Right ventricle myocardium superior (tissue), 1 donor: ENCODE results near the gene COX7A2L. TPM values are rescaled to one million over a fixed set of nuclear protein-coding genes. Genes with fewer than 3 reads are reported as not detected.

ENCODE experiments used
- ATAC-seq: fragments of 200-7000 bp; cut with Tn5 transposase; one replicate; pipeline ENCODE4 v1.9.1; 2020; ENCODE audit warnings: mild to moderate bottlenecking; ENCODE audit not compliant: poor library complexity
- DNase-seq: peaks from one replicate; pipeline ENCODE4 v3.0.0-alpha.2; 2020
- intact Hi-C: fragments of 100-400 bp; cut with DNase I; formaldehyde crosslinking; loops from one replicate; pipeline ENCODE4 v1.11.2; 2022
- total RNA-seq: library from RNA; stranded (reverse); fragmentation: NEBNext Ultra II Directional; extraction: Animal tissue kit (Norgen Biotek cat#: 25700); gene quantifications from one replicate; pipeline ENCODE4 v1.2.1, GENCODE V29; 2021
- donor health status: DM: no; HTN: yes; CAD: no; lungs with severe emphysema.

COX7A2L gene
- total RNA-seq, 1 donor from 2014 or later = 90.1 TPM

GRCh38 chr2:42328923-42329322 is 32.1 kb downstream of the COX7A2L start:
- intact Hi-C loops = no loop called here
- ATAC-seq (no peak), DNase-seq (no peak)

- intact Hi-C loops = no loop called here
- ATAC-seq (no peak), DNase-seq (no peak)
Observed at GRCh38 chr2:42328148-42328833, 32.7 kb downstream of the COX7A2L start.

DNA sequence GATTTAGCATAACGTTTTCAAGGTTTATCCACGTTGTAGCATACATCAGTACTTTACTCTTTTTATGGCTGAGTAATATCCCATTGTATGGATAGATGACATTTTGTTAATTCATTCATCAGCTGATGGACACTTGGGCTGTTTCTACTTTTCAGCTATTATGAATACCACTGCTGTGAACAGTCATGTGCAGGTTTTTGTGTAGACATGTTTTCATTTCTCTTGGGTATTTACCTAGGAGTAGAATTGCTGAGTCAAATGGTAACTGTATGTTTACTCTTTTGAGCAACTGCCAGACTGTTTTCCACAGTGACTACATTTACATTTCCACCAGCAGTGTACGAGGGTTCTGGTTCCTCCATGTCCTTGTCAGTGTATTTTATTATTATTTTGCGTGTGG is 33.9 kb downstream of the COX7A2L start:
- intact Hi-C loops = no loop called here
- DNase-seq = no peak
- no peak for ATAC-seq

DNA sequence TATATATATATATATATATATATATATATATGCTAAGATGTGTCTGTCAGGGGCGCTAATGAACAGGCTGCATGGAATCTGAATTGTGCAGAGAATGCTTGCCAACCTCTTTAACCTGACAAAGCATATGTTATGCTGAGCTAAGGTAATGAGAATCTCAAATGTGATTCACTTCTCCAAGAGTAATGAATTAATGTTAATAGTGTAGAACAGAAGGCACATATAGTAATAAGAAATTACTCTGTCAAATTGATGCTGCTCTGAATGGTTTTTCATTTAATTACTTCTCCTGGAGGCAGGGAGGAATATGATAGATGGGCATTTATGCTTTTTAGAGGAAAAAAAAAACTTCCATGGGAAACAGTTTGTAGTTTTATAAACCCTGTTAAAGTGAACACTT is 35.4 kb downstream of the COX7A2L start:
- intact Hi-C loops = no loop called here
- ATAC-seq (no peak), DNase-seq (no peak)

GRCh38 chr2:42324949-42325348 is 36.1 kb downstream of the COX7A2L start:
- intact Hi-C loops = no loop called here
- DNase-seq (no peak), ATAC-seq (no peak)

DNA sequence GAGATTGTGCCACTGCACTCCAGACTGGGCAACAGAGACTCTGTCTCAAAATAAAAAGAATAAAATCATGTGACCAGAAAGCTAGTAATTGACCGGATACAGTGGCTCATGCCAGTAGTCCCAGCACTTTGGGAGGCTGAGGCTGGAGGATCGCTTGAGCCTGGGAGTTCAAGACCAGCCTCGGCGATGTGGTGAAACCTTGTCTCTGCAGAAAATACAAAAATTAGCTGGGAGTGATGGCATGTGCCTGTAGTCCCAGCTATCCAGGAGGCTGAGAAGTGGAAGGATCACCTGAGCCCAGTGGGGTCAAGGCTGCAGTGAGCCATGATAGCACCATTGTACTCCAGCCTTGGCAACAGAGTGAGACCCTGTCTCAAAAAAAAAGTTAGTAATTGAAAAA is 36.8 kb downstream of the COX7A2L start:
- ATAC-seq (no peak), DNase-seq (no peak)
- intact Hi-C loops = no loop called here

- no peak for ATAC-seq
- no peak for DNase-seq
- intact Hi-C loops = no loop called here
Observed at GRCh38 chr2:42321452-42322064, 39.5 kb downstream of the COX7A2L start.

DNA sequence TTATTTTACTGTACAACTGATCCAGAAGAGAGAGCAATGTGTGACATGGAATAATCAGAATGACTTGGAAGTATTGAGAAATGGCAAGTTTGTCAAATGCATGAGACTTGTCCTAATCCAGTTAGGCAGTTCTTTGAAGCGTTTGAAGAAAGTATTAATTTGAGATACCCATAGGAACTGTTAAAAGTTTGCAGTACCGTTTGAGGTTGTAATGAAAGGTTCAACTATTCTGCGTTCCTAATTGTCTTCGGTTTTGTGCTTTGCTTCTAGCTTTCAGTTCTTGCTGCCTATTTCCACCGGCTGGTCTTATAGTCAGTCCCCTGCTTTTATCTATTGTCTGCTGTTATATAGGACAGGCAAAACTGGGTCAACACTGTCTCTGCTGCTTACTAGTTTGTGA is 41.8 kb downstream of the COX7A2L start:
- intact Hi-C loops = no loop called here
- ATAC-seq = no peak
- no peak for DNase-seq

DNA sequence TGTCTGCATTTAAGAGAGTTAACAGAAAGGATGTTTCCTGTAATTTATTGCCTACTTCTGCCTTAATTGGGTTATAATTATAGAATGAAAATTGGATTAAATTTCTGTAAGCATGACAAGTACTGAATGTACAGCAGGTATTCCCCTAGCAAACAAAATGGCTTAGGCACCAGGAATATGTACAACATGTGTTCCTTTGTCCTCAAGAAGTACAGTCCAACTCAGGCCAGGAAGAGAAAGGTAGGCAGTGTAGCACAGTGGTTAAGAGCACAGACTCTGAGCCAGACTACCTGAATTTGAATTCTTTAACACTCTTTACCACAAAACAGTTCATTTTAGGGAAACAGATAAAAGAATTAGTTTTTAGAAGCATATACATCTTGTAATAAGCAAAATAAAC is 43.1 kb downstream of the COX7A2L start:
- DNase-seq (no peak), ATAC-seq (no peak)
- intact Hi-C loops = no loop called here

DNA sequence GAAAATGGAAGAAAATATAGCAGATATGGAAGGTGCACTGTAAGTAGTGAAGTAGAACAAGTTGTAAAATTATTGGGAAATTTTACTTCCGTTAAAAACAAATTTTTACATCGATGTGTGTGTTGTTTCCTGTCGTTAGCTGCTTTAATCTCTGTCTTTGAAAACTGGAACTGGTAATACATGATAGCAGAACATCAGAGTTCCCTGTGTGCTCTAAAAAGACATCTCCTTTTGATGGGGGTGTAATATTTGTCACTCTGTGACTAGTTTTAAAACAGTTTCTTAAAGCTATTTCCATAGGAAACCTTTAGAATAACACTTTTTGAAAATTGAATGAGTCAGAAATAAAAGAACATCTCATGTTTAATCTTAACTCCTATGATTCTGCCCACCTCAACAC is 43.5 kb downstream of the COX7A2L start:
- no peak for ATAC-seq
- intact Hi-C loops = no loop called here
- DNase-seq = no peak

DNA sequence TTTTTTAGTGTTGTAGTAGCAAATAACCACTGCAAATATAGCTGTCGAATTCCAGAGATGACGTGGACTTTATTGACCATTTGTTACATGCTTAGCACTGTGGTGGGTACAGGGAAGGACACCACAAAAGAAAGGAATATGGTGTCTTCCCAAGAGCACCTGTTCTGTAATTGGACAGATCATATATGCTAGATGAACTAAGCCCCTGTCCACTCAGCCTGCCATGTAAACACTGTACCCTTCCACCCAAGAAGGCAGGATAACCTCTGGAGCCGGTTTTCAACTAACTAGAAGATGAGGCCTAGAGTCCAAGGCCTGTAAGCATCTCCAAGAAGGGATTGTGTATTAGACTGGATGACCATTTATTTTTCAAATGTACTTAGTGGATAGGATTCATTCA is 44.1 kb downstream of the COX7A2L start:
- ATAC-seq (no peak), DNase-seq (no peak)
- intact Hi-C loops = no loop called here

DNA sequence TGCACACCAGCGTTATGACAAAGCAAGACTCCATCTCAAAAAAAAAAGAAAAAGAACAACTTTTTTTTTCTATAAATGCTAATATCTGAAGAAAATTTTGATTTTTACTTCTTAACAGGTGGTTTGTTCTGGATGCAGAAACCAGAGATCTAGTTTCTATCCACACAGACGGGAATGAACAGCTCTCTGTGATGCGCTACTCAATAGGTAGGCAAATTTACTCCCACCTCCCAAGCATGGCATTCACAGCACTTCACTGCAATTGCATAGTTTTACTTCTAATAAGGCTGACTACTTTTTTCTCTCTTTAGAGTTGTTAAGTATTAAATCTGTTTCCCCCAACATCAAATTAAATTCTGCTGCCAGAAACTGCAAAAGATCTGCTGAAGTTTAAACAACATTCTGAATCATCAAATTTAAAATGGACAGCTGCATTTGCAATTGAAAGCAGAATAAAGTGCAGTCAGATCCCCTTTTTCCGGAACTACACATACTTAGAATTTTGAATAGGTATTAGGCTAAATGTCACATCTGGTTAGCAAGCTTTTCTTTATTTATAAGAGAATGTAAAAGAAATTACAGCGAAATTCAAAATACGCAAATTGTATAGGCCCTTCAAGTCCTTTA is 45.1 kb downstream of the COX7A2L start:
- intact Hi-C loops = no loop called here
- ATAC-seq (no peak), DNase-seq (no peak)

DNA sequence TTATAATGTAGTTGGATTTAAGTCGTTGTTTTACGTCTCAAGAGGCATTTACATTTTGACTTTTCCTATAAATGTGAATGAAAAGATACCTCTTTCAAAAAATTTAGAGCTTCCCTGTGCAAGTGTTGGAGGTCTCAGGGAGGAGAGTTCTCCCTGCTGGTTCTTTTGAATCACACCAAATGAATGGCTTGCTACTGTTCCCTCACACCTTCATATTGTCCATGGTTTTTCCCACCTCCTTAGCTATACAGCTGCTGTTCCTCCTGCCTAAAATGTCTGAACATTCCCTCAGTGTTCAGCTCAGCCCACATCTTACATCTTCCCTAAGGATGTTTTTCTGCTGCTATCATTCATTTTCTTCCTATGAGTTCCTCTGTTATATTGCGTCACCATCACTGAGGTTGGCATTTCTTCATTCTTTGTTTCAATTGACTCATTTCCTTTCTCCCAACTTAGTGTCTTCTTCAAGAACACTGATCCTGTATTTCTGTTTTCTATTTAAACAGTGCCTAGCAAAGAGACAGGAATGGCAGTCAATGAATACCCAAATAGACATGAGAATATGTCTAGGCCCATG is 46.0 kb downstream of the COX7A2L start:
- intact Hi-C loops = no loop called here
- no peak for ATAC-seq
- no peak for DNase-seq

DNA sequence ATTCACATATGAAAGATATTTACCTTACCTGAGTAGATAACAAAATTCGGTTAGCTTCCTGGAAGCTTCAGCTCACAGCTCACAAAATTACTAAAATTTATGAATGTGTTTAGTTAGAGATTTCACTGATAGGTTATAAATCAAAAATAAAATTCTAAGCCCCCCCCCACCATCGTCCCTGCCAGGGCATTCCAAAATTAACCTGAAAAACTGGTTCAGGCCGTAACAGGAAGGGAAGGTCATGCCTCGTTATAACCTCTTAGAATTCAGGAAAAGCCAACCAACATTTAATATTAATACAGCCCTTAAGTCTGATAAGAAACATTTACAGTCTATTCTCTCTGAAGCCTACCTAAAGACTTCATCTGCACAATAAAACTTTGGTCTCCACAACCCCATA is 48.9 kb downstream of the COX7A2L start:
- ATAC-seq (no peak), DNase-seq (no peak)
- intact Hi-C loops = no loop called here

- DNase-seq (no peak), ATAC-seq (no peak)
- intact Hi-C loops = no loop called here
Observed at GRCh38 chr2:42310007-42310515, 51.0 kb downstream of the COX7A2L start.

- intact Hi-C loops = no loop called here
- ATAC-seq = no peak
- no peak for DNase-seq
Observed at GRCh38 chr2:42309366-42309765, 51.7 kb downstream of the COX7A2L start.

GRCh38 chr2:42307180-42307579 is 53.8 kb downstream of the COX7A2L start:
- no peak for ATAC-seq
- no peak for DNase-seq
- intact Hi-C loops = no loop called here

DNA sequence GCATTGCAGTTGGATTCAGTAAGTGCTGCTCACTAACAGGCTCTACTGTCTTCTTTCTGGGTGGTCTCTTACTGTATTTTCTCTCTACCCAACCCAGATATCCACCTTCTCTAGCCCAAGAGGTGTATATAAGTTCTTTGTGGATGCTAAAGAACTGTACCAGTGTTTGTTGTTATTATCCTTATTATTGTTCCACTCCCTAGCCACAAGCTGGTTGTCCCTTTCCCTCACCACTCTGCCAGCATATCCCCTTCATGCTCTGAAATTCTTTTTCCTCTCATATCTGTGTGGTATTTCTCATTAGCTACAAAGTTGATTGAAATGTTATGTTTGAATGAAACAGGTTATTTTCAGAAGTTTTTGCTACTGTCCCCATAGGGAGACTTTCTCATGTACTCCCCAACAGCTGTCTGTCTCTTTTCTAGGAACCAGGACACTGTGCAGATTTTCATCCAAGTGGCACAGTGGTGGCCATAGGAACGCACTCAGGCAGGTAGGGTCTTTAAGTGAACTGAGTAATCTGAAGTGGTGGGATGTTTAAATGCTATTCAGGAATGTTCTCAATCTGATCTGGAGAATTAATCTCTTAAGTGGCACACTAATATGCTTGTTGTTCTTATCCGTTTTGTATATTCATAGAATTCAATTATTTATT is 56.8 kb downstream of the COX7A2L start:
- ATAC-seq (no peak), DNase-seq (no peak)
- intact Hi-C loops = no loop called here

DNA sequence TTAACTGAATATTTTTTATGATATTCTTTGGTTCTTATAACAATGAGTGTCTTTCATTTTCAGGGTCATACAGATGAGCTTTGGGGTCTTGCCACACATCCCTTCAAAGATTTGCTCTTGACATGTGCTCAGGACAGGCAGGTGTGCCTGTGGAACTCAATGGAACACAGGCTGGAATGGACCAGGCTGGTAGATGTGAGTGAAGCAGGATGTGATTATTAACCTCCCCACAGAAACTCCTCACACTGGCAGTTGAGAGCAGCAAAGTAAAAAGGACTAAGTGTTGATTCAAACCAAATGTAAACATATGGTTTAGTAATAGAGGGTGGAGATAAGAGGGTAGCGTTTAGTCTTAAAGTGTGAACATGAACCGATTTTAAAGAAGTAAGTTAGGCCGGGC is 57.8 kb downstream of the COX7A2L start:
- ATAC-seq = no peak
- DNase-seq = no peak
- intact Hi-C loops = no loop called here
